HG03066 (cell line): ENCODE results near the gene FBLN2.

ENCODE experiments used
- ATAC-seq: cut with Tn5 transposase; IDR thresholded peaks from one replicate; pipeline ENCODE4 v1.9.1; 2021; ENCODE audit warnings: low read depth; ENCODE audit not compliant: unreplicated experiment

The FBLN2 gene

DNA sequence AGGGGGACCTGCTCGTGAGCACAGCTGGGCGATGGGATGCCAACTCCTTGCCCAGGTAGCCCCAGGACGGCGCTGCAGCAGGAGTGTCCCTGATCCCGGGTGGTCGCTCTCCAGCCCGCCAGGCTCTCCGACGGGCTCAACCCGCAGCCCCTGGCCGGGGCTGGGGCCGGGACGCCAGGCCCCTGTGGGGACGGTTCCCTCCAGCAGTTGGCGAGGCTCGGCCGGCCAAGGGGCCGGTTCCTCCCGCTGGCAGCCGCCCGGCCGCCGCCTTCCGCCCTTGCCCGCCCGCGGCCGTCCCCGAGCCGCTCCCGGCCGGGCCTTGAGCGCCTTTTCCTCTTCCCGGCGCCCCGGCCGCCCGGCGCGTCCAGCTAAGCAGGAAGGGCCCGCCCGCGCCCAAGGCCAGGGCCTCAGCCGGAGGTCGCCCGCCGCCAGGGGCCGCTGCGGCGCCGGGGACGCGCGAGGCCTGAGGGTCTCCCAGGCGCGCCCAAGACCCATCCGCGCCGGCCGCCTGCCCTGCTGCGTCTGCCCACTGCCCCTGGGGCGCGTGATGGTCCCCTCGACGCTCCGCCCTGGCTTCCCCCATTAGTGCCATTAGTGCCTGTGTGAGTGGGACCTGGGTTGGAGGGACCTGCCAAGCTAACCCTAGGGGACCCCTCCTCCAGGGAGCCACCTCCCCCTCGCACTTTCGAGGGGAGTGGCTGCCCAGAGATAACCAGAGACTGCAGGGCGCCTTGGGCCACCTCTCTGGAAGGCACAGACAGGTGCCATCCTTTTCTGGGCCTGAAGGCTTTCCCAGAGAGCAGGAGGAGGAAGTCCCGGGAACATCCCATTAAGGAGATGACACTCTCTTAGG, 106.4 kb downstream of the FBLN2 start:
- ATAC-seq, result no peak

DNA sequence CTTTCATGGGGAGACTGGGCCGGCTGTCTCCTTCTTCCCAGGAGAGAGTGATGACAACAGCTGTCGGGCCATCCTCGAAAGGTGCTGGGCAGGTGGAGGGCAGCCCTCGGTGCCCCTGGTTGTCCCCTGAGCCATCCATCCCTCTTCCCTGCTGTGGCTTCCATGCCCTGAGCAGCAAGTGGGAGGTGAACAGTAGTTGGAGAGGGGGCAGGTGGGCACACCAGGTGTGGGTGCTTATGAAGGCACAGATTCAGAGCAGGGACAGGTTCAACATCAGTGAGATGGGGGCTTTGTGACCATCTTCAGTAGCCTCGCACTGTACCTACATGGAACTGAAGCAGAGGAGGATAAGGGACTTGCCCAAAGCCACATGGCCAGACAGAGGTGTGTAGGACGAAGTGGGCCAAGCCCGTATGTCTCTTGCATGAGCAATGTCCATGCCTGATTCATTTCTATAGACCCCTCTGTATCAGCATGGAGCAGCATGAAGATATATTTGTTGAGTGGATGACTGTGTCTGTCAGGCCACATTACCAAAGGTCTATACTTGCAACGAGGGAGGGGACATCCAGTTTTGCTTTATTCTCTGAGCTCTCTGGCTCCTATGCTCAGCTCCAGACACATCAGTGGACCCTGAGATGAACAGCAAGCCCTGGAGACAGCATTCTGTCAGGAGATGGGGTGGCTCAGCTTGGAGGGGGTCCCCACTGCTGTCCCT, 107.8 kb downstream of the FBLN2 start:
- ATAC-seq, result no peak

DNA sequence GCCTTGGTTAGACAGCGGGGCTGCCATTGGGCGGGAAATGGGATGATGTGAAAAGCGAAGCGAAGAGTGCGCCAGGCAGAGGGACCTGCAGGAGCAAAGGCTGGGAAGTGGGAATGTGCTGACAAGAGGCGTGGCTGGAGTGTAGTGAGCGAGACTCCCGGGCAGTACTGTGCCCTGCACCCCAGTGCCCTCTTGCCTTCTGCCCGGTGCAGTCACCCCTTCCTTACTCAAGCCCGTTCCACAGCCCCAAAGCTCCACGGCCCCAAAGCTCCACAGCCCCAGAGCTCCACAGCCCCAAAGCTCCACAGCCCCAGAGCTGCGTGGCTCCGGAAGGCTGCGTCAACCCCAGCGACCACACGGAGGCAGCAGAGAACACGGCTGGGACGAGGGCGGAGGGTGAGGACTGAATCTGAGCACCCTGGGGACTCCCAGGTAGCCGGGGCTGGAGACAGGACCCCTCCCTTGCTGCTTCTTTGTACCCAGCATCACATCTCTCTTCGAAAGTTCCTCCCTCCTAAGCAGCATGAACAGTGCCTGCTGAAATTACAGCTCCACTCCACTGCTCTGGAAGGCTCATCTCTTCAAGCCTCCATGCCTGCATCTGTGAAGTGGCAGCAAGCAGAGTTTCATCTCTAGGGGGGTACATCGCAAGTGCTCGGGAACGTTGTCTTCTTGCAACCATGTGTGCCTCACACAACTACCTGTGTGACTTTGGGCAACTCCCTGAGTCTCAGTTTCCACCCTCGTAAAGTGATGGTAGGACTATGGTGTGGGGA, 108.9 kb downstream of the FBLN2 start:
- ATAC-seq, result peak; percentile 63

DNA sequence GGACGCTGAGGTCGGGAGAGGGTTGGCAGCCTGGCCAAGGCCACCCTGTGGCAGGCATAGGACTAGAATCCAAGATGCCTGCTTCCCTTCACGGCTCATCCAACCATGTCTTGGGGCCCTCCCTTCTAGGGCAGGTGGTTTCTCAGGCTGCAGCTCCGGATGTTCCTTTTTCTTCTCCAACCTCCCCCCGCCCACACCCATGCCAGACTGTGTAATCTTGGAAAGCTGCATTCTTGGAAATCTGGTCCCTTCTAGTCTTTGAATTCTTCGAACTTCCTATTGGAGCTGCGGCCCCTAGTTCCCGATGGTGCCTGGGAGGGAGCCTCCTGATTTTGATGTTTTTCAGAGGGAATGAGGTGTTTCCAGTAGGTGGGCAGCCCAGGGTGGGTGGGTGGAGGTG, 109.8 kb downstream of the FBLN2 start:
- ATAC-seq, result no peak

DNA sequence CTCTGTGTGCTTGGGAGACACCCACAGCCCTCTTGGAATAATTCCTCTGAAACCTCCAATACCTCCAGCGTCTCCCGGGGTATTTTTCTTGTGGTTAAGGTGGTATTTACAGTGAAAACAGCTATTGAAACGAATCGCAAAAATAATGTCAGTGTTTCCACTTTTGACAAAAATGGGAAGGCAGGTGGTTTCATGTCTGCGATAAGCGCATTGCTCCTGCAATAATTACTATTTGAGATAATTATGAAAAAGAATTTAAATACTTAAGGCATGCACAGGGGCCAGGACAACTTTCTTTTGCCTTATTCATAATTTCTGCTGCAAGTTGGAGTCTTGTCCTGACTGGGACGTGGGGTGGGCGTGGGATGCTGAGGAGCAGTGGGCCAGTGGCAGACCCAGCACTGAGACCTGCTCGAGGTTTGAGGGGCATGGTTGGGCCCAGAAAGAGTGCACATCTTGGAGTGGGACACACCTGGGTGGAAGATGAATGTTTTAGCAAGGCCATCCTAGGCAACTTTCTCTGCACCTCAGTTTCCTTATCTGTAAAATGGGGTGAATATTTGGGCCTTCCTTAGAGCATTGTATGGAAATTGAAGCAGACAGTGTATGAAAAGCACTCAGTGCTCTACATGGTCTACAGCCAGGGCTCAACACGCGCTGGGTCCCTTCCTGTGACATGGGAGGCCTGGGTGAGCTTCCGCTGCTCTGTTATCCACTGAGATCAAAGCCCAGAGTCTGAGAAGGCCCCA, 110.5 kb downstream of the FBLN2 start:
- ATAC-seq, result no peak

DNA sequence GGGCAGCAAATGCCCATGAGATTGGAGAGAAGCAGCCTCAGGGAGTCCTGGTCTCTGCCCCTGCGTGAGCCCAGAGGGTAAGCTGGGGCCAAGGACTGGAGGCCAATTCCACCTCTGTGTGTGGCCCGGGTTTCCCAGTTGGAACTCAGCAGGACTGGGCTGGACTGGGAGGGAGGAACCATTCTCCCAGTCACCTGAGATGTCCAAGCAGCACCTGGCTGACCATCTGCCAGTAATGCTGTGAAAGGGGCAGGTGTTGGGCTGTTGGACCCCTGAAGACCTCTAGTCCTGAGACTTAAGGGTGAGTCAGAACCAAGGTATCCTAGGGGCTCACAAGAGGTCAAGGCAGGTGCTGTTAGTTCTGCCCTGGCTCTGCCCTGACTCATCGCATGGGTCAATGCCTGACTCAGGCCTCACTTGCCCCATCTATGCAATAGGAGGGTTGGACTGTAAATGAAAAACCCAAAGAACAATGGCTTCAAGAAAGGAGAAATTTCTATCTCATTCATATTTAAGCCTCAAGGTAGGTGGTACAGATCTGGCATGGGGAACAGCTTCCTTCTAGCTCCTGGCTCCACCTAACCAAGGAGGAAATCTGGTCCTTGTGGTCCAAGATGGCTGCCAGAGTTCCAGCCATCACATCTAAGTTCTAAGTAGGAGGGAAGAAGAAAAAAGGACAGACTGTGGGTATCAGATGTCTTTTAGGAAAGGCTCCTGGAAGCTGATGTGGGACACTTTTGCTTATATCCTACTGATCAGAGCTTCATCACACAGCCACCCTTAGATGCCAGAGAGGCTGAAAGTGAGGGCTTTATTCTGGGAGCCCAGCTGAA, 111.3 kb downstream of the FBLN2 start:
- ATAC-seq, result no peak

DNA sequence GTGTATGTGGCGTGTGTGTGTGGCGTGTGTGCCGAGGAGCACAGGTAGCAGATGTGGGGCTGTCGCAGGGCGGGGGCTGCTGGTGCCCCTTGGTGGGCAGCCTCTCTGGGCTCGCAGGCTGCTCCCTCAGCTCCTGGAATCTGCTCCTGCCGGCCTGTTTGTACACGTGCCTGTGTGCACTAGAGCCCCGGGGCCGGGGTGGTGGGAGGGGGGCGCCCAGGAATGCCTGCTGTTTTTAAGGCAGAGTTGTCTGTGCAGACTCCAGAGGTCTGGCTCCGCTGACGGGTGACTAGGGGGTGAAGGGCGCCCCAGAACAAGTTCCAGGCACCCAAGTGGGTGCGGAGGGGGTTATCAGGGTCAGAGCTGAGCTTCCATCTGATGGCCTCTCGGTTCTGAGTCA, 112.2 kb downstream of the FBLN2 start:
- ATAC-seq, result no peak

DNA sequence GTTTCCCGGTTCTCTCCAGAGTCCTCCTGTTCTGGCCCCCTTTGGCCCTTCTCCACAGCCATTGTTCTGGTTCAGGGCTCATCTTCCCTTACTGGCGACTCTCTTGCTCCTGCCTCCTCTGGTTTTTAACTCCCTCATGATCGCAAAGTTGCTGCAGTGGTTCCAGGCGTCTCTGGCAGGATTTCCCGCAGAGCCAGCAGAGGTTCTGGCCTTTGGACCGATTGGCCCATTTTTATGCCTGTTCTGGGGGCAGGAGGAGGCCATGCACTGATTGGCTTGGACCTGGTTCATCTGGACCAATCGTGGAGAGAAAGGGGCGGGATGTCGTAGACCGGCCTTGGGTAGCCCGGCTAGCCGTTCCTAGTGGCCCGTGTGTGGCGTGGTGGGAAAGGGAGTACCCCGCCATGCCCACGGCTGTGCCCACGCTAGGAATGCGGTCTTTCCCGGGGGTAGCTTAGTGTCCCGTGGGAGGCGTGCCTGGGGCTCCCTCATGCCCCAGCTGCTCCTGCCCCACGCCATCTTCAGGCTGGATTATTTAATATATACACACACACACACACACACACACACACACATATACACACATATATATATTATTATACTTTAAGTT, 113.4 kb downstream of the FBLN2 start:
- no peak for ATAC-seq

DNA sequence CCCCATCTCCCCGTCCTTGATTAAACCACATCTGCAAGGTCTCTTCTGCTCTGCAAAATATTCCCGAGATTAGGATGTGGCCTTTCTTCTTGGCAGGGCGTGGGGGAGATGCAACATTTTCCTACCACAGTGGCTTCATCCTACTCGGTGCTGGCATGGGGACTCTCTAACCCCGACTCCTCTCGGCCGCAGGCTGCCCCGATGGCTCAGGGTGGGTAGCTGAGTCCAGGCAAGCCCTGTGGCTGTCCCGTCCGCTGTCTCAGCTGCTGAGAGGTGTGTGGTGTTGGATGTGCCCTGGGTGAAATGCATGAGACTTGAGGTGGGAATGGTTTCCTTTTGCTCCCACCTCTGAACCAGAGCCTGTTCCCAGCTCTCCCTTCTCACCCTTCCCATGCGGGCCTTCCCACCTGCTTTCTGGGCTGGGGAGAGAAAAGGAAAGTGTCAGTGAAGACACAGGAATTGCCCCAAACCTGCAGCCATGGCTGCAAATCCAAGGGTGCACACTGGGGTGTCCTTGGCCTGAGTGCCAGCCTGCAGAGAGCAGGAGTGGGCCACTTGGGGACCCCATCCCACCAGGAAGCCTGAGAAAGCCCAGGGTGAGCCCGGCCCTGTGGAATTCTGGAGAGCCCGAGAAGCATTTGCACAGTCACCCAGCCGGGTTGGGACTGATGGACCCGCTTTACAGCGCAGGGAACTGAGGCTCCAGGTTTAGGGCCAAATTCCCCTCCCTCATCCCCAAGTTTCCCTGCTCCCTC, 115.0 kb downstream of the FBLN2 start:
- ATAC-seq, result no peak

DNA sequence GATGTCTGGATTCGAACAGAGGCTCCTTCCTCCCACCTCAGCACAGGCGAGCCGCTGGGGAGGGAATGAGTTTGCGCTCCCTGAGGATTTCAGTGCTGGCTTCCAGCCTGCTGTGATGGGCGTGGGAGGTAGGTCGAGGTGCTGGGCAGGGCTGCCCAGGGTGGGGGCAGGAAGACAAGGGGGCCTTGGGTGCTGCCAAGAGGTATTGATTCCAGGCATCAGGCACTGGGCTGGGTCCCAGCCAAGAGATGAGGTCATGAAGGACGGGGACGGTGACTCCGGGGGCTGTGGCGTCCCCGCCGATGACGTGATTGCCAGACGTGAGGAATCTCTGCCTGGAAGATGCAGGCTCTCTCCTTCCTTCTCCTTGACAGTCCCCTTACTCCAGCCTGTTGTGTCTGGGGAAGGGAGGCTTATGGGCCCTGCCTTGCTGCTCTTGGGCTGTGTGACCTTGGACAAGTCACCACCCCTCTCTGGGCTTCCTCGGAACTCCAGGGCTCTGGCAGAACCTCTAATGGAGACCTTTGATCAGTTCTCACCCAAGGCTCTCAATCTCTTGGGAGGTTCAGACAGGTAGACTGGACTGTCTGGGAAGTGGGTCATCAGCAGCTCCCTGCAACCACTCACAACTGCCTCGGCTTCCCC, 116.8 kb downstream of the FBLN2 start:
- no peak for ATAC-seq

DNA sequence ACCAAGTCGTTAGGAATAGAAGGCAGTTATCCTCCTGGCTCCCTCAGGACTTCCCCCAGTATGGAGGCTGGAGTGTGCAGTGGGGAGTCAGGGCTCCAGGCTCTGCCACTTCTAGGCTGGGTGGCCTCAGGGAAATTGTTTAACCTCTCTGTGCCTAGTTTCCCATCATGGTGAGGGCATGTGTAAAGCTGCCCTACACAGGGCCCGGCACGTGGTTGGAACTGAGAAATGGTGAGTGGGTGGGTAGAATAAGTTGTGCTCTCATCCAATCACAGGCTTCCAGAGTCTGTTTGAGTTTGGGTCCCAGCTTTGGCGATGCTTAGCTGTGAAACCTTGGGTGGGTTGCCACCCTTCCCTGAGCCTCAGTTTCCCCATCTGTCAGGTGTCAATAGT, 117.3 kb downstream of the FBLN2 start:
- ATAC-seq, result no peak

DNA sequence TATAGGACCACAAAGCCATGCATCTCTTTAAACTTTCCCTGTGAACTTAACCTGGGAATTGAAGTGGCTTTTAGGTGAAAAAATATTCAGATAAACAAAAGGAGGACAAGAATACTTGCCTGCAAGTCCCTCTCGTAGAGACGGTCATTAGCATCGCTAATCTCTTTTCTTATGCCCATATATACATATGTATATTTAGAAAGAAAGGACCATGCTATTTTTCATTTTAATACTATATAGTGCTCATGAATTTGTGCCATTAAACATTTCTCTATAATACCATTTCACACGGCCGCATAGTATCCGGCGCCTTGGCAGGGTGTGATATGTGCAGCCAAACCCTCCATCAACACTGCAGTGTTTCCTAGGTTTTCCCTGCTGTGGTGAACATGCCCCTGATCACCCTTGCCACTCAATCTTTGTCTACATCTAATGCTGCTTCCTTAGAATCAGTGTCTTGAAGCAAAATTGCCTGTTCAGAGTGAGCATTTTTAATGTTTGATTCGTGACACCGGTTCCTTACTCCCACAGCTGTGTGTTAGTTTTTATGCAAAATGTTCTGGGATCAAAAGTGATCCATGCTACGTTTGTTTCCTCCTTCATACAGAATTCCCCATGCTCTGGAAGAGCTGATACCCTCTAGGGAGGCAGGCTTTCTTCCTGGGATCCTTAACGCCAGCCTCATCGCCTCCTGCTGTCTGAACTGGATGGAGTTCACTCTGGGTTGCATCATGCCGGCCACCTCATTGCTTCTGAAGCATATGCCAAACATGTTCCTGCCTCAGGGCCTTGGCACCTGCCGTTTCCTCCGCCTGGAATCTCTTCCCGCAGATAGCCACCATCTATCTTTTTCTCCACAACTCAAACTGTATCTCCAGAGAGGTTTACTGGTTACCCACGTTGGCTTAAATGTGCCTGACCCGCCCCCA, 118.1 kb downstream of the FBLN2 start:
- ATAC-seq, result no peak

DNA sequence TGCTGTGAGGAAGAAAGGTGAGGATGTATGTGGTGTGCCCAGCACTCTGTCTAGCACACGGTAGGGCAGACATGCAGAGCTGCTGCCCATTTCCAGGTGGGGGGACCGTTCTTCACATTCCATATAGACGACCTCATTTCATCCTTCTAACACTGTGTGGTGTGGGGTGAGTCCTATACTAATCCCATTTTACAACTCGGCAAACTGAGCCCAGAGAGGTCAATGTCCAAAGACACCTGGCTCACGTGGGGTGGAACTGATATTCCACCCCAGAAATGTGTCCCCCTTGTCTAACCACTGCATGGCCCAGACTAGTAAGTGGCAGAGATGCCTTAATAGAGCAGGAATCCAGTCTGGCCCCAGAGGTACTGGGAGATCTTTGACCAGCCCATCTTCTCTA, 119.2 kb downstream of the FBLN2 start:
- no peak for ATAC-seq

DNA sequence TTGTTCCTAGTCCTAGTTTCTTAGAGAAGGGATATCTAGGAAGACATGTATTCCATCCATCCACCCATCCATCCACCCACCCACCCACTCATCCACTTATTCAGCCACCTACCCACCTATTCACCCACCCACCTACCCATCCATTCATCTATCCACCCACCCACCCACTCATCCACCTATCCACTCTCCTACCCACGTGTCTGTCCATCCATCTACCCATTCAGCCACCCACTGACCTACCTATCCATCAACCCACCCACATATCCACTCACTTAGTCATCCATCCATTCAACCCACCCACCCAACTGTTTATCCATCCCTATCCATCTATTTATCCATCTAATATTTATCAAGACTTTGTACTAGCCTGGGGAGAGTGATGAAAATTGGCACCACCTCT, 120.5 kb downstream of the FBLN2 start:
- no peak for ATAC-seq

DNA sequence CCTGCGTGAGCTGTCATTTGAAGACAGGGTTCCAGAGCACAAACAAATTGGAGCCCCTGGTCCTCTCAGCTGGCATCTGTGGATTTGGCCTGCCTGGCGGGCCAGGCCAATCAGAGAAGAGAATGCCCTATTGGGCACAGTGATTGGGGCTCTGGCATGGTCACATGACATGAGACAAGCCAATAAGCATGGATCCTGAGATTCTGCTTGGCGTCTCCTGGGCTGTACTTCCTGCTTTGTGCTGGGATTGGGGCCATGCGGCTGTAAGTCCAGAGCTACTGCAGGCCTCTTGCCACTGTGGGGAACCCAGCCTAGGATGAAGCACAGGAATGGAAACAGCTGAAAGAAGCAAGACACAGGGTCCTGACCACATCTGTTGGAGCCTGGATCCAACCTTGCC, 121.4 kb downstream of the FBLN2 start:
- no peak for ATAC-seq

DNA sequence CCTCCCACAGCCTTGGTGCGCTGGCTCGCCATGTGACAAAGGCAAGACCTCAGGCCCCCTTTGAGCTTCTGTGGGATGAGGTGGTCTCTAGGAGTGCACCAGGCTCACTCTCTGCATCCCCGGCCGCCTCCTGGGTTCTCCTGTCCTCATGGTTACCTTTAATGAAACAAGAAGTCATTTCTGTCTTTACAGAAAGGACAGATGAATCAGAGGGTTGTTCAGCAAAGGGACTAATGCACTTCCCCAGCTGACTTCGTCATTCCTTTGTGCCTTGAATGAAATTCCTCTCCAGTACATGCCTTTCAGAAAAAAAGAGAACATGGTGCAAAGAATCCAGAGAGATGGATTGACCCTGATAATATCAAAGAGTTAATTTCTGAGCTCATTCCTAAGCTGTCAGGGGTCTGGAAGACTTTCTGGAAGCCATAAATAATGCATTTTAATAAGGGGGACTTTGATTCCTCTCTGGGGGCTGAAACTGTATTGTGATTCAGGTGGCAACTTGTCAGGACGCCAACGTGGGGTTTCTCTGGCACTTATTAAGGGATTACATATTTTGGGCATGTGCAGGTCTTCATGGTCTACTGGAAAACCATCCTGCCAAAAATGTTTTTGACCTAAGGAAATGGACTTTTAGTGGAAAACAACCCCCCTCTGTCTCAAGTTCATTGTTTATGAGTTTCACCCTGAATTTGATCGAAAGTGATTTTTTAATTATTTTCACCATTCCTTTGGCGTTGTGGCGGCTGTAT, 122.7 kb downstream of the FBLN2 start:
- ATAC-seq, result no peak
